NCI-H2107 (cell line): Measurements from ENCODE around the gene CYTIP.
"Not testable (repeated sequence)": the region's sequence is repeated elsewhere in the genome, so short reads cannot be mapped to it uniquely, and the experiment has no call there.

Experiments
- DNase-seq: peaks from one replicate; lab custom pipeline; 2025; lab: John Stamatoyannopoulos, UW

The CYTIP gene

GRCh38 chr2:157424374-157424773, 19.5 kb downstream of the CYTIP start:
- DNase-seq: no peak

- no peak for DNase-seq
These were observed 21.9 kb downstream of the CYTIP start for GRCh38 chr2:157421964-157422363.

GRCh38 chr2:157421331-157421944, 22.5 kb downstream of the CYTIP start:
- no peak for DNase-seq

DNA sequence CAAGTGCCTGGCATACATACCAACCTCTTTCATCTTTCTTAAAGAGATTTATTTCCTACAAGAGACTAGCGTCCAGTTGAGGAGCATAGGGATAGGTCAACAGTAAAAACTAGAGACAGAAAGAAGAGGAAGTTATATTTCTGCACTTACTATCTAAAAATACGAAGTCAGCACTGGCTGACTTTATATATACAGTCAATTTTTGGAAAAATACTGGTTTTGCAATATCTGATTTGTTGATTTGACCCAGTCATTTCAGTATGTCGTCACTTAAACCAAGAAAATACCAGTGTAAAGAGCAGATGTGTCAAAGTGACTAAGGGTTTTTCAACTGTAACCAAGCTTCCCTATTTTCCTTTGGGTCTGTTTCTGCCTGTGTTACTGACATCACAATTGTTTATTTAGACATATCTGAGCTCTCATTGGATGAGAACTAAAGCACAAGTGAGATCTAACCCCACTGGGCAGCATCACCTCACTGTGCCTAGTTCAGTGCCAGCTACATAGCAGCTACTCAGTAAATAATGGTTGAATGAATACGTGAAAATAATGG, 23.0 kb downstream of the CYTIP start:
- no peak for DNase-seq

GRCh38 chr2:157419031-157419575, 24.8 kb downstream of the CYTIP start:
- no peak for DNase-seq

DNA sequence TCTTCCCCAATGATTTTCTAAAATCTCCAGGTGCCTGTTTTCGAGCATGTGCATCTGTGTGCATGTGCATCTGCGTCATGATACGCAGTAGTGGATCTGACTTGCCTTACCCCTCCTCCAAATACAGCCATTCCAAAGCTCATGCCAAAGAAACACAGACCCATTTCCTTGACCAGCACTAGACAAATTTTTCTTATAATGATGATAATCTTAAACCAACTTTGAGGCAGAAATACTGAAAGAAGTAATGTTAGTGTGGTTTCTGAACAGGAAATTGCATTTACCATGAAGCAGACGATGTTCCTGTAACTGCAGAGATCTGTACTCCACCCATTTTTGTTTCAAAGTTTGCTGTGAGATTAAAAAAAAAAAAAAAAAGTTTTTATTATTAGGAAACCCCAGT, 25.6 kb downstream of the CYTIP start:
- DNase-seq: no peak

GRCh38 chr2:157415591-157416101, 28.2 kb downstream of the CYTIP start:
- DNase-seq: no peak

- no peak for DNase-seq
These were observed 29.8 kb downstream of the CYTIP start for GRCh38 chr2:157414050-157414449.

- no peak for DNase-seq
These were observed 30.4 kb downstream of the CYTIP start for GRCh38 chr2:157413326-157414035.

DNA sequence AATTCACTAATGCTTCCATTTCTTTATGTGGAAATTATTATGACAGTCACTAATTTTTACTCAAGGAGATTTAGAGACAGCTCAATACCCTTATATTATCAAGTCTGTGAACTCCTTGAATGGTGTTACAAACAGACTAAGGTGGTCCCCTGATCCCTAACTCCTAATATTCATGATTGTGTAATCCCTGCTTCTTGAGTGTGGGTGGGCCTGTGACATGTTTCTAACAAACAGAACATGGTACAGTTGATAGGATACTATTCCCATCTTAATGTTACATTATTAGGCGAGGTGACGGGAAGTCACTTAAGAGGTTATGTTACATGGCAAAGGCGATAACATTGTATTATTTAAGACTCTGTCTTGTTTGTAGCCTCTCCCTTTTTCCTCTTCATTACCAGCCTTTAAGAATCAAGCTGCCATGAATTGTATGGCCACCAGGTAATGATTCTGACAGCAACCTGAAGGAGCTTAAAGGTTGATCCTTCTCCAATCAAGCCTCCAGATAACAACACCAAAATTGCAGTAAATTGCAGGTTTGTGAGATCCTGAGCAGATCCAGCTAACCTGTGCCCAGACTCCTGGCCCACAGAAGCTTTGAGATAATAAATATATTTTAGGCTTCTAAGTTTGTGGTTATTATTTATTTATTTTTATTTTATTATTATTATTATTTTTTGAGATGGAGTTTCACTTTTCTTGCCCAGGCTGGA, 32.1 kb downstream of the CYTIP start:
- no peak for DNase-seq

GRCh38 chr2:157405398-157405797, 38.5 kb downstream of the CYTIP start:
- not testable (repeated sequence) for DNase-seq

DNA sequence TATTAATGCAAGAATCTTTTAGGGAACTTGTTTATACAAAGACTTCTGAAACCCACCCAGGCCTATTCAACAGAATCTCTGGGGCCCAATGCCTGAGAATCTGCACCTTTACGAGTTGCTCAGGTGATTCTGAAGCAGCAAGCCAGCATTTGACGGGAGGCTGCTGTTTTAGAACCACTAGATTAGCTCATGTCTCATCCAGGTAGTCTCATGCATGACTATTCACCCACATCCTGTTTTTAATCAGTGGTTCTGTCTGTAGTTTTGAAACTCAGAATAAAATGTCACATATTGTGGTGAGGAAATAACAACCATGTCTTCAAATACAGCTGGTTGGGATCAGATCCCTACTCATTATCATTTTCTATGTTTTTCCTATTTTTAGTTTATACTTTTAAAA, 39.5 kb downstream of the CYTIP start:
- DNase-seq: no peak

DNA sequence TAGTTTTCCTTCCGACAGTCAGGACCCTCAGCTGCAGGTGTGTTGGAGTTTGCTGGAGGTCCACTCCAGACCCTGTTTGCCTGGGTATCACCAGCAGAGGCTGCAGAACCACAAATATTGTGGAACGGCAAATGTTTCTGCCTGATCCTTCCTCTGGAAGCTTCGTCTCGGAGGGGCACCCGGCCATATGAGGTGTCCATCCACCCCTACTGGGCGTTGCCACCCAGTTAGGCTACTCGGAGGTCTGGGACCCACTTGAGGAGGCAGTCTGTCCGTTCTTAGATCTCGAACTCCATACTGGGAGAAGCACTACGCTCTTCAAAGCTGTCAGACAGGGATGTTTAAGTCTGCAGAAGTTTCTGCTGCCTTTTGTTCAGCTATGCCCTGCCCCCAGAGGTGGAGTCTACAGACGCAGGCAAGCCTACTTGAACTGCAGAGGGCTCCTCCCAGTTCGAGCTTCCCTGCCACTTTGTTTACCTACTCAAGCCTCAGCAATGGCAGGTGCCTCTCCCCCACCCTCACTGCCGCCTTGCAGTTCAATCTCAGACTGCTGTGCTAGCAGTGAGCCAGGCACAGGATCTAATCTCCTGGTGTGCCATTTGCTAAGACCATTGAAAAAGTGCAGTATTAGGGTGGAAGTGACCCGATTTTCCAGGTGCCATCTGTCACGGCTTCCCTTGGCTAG, 40.9 kb downstream of the CYTIP start:
- DNase-seq: not testable (repeated sequence)

- no peak for DNase-seq
These were observed 48.1 kb downstream of the CYTIP start for GRCh38 chr2:157395811-157396210.

- DNase-seq: no peak
These were observed 49.0 kb downstream of the CYTIP start for GRCh38 chr2:157394928-157395327.

DNA sequence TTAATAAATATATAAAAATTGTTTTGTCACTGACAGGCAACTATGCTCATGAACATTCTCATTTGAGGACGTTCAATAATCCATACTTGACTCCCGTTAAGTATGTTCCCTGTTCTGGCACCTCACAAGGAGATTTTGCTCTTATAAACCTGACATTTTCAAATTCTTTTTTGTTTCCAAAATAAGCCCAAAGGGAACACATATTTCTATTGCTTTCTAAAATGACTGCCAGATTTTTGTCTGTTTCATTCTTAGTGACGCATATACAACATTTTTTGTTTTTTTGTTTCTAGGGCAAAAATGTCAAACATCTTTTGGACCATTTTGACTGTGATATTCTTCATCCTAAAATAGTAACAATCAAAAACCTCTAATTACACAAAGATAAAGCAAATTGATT, 50.5 kb downstream of the CYTIP start:
- DNase-seq: no peak

GRCh38 chr2:157388827-157389226, 55.1 kb downstream of the CYTIP start:
- no peak for DNase-seq

GRCh38 chr2:157386747-157387146, 57.1 kb downstream of the CYTIP start:
- no peak for DNase-seq

DNA sequence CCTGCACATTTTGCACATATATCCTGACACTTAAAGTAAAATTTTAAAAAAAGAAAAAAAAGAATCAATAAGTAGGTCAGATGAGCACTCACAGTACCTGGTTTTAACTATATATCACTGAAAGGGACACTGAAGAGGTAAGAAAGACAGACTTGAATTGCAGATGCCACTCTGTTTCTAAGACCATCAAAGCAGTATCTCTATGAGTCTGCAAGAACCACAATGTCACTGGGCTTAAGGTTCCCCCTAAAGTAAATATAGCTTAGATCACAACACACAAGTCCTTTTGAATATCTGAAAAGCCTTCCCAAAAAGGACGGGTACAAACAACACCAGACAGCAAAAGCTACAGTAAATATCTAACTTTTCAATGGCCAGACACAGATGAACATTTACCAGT, 57.6 kb downstream of the CYTIP start:
- no peak for DNase-seq

DNA sequence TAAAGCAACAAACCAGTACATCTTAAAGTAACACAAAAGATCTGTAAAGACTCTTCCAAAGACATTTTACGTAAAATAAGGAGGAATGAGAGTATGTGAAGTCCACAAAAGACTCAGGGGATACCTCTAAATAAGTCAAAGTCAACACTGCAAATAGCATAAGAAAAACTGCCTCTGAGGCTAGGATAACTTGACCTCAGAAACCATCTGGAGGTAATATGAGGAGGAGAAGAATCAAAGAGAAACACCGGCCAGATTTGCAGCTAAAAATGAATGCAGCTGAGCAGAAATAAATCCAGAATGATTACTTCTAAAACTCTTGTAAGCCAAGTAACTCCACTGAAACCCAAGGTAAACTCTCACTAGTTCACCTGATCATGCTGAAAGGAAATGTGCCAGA, 66.0 kb downstream of the CYTIP start:
- no peak for DNase-seq

- no peak for DNase-seq
These were observed 67.8 kb downstream of the CYTIP start for GRCh38 chr2:157376041-157376440.

GRCh38 chr2:157375384-157375783, 68.5 kb downstream of the CYTIP start:
- DNase-seq: no peak
